Measurements from ENCODE around the gene BAK1. TPM values are rescaled to one million over a fixed set of nuclear protein-coding genes. Genes with fewer than 3 reads are reported as not detected.

BAK1 gene
- 13.2 and 14.6 TPM in 2 replicates for total RNA-seq (2014; rRNA removed; shearing (Covaris generic))
- polyA plus RNA-seq (2014; cell fraction: nucleus; rRNA removed) = 16.7 and 17.7 TPM in 2 replicates

DNA sequence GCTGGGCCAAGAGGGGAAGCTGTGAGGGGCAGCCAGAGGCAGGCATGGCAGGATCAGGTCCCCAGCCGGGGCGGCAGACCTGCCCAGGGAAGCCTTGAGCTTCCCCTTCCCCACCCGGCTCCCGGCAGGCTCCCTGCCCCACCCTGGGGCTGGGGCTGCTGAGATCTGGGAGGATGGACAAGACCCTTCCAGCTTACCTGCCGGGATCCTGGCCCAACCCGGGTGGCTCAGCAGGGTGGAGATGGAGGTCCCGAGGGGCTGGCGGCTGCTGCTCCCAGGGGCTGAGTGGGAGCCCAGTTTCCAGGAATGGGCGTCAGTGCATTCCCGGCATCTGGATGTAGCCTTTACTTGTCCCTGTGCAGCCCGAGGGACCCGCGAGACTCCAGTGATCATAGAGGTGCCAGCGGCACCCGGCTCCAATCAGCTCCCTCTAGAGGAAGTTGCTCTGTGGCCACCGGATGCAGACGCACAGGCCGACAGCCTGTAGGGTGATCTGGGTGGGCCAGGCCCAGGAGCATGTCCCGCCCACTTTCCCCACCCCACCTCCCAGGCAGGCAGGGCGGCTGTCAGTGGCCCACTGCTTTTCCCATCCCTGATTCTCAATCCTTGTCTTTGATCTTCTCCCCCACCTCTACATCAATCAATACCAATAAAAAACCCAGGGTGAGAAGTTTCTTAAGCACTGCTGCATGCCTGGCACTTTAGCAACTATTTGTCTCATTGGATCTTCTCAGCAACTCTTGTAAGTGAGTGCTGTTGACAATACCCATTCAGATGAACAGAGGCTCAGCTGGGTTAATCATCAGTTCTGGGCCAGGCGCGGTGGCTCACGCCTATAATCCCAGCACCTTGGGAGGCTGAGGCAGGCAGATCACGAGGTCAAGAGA is at the start of gene BAK1:
TSS of gene BAK1 (minus strand) at position 449 of the 887 bp plus-strand sequence. CDS start 2,672 bp downstream, outside the sequence.
- peak; percentile 71 for DNase-seq (ENCODE audit: extremely low read depth, low read depth)

DNA sequence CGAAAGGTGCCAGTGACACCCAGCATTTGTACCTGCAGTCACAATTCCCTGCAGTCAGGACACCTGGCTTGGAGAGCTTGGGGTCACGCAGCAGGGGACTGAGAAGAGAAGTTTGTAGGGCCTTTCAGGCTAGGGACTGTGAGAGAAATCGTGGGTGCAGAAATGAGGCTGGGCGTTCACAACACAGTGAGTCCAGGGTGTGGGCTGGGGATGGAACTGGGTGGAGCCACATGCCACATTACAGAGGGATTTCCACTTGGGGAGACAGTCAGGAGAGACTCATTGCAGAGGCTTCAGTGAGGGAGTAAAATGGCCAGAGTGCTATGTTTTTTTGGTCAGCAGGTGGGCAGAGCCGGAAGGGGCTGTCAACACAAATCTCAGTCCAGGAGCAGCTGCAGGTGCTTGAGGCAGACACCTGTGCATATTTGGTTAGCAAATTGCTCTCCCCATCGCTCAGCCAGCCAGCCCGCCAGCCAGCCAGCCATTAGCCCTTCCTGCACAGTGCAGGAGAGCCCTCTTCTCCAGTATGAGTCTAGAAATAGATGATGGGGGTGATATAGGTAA is 48.4 kb upstream of the BAK1 start:
- DNase-seq (ENCODE audit: extremely low read depth, low read depth) = no peak

DNA sequence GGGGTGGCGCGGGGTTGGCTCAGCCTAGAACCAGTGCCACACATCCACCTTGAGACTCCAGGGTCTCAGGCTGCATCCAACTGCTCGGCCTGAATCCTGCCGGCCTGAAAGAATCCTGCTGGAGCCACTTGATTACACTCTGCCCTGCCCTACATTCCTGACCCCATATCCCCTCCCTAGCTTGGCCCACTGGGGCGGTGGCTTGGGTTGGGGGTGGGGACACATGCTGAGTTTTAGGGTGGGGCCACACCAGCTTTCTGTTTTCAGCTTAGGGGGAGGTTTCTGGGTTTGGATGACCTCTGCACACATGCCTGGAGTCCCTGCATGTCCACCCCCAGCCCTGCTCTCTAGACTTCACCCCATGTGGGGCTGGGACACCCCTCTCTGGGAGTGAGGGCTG is 47.8 kb upstream of the BAK1 start:
- DNase-seq (ENCODE audit: extremely low read depth, low read depth) = no peak

DNA sequence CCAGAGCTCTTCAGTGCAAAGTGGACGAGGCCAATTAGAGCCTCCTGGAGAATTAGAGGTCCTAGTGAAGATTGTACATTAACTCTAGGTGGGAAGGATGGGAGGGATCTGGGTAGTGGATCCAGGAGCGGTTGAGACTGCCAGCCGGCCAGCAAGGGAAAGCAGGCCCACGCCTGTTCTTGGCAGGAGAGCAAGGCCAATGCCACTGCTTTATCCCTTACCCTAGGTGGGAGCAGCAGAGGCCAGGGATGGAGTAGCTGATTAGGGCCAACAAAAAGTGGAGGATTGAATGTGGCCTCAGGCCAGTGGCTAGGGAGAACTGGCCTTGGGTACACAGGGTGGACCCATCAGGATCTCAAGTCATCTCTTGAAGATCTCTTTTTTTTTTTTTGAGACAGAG is 44.8 kb upstream of the BAK1 start:
- no peak for DNase-seq (ENCODE audit: extremely low read depth, low read depth)

DNA sequence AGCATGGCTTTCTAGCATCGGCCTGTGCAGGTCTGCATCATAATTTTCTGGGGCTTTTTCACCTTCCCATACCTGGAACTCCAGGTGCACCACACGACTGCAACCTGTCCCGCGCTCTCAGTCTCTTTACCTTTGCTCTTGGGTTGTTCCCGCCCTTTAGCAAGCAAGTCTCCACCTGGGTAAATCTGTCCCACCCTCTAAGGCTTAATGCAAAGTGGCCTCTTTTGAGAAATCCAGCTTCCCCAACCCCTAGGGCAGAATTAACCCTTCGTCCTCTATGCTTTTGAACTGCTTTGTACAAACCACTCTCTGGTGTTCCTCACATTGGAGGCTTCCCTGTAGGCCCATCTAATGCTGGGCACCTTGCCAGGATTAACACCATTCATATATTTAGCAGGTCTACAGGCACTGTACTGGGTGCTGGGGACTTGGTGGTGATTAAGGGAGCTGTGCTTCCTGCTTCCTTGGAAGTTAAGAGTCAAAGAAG is 43.9 kb upstream of the BAK1 start:
- no peak for DNase-seq (ENCODE audit: extremely low read depth, low read depth)

DNA sequence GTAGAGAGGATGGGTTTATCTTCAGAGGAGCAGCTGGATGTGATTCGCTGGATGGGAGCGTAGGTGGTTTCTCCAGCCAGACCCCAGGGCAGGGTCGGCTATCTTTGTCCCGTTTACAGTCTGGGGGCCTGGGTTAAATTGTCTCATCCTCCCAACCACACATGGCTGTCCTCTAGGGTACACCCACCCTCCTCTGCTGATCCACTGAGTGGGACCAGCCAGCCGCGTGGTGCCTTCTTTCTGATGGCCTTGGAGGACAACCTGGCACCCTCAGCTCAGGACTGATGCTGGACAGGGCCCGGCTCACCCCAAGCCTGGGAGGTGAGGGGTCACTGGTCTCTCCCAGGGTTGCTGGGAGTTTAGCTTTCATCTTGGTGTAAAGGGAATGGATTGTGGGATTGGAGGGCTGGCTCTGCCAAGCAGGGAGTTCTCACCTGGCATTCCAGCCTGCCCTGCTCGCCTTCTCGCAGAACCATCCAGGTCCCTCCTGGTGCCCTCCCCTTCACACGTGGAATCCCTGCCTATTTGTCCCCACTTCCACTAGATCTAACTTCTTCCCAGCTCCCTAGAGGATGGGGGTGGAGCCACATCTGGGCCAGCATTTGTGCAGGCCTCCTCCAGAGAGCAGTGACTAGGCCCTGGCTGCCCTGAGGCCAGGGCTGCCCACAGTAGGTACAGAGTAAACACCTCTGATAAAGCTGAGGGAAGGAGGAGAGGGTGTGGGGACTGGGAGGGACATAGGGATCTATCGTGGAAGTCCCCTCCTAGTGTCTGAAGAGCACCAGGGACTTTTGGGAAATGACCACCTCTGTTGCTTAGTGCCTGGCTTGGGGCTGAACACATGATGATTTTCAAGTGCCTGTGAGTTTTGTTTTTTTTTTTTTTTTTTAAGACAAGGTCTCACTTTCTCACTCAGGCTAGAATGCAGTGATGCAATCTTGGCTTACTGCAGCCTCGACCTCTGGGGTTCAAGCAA is 42.7 kb upstream of the BAK1 start:
- DNase-seq (ENCODE audit: extremely low read depth, low read depth) = no peak

DNA sequence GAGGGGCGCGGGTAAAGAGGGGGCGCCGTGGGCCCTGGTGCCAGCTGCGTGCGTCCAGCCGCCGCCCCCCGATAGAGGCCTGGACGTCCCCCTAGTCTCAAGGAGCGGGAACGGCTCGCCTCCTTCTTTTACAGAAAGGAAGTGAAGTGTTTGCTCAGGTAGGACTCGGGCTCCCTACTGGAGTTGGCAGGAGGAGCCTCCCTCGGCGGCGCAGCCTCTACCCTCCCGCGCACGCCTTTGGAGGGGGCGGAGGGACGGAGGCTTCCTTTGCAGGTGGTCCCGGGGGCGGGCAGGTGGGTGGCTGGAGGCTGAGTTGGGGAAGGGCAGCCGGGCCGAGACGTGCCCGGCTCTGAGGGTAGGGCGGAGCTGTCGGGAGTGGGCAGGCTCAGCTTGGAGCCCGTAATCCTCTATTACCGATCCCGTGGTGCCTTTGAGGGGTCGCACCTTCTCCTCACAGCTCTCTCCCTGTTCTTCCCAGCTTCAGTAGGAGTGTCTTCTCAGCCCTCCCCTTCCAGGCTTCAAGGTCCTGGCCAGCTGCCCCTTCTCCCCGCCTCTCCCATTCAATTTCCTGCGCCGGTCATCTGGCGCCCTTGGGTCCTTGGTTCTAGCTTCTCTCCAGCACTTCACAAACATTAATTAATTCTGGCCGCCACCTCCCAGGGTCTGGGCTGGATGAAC is 41.8 kb upstream of the BAK1 start:
- no peak for DNase-seq (ENCODE audit: extremely low read depth, low read depth)

DNA sequence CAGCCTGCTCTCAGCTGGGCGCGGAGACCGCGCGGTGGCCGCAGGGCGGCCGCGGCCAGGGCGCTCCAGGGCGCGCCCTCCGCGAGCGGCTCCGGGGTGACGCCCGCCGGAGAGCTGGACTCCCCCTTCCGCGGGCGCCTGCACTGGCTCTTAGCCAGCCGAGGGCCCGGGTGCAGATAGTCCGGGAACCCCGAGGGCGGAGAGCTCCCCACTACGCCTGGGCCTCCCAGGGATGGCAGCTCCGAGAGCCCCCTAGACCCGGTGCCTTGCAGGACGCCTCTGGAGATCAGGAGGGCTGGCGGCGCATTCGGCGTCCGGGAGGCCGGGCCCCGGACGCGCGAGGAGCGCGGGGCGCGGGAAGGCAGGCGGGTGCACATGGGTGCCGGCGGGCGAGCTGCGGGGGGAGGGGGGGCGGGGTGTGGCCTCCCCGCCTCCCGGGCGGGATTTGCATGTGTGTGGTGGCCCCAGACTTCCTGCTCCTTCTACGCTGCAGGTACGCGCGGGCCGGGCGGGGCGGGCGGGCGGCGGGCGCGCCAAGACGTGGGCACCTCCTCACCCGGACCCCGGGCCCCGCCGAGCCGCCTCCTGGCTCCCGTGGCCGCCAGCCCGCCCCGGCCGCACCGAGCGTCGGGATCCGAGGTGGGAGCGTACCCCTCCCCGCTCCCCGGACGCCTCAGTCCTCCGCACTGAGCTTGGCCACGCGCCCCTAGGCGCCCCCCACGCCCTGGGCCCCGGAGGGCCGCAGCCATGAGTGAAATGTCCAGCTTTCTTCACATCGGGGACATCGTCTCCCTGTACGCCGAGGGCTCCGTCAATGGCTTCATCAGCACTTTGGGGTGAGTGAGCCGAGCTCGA is 41.0 kb upstream of the BAK1 start, which contains the start of gene ITPR3:
TSS of gene ITPR3 (plus strand) at position 467 of the 855 bp plus-strand sequence. CDS start at position 748, 281 bp downstream.
- DNase-seq (ENCODE audit: extremely low read depth, low read depth) = no peak

DNA sequence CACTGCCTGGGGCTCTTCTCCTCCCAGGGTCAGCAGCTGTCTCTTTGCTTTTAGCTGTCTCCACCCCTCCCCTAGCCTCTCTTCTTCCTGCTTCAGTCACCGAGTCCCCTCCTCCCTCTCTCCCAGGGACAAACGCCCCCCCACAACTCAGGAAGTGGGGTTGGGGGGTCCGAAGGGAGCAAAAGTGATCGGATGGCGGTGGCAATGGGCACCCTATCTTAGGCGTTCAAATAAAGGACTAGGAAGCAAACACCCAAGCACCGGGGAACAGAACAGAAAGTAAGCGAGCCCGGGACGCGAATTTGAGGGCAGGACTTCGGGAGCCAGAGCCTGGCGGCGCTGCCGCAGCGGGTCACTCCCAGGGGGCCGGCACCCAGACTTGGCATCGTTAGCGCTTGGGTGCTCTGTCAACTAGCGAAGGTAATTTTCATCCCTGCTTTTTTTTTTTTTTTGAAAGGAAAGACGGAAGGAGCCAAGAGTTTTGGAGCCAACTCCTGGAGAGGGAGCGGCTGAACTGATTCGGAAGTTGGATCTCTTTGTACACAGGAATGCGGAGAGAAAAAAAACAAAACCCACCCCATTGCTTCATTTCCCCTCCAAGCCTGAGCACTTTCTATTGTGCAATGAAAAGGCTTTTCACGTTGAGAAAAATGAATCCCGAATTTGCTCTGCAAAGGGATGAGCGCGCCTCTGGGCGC is 40.2 kb upstream of the BAK1 start:
- DNase-seq (ENCODE audit: extremely low read depth, low read depth) = no peak

DNA sequence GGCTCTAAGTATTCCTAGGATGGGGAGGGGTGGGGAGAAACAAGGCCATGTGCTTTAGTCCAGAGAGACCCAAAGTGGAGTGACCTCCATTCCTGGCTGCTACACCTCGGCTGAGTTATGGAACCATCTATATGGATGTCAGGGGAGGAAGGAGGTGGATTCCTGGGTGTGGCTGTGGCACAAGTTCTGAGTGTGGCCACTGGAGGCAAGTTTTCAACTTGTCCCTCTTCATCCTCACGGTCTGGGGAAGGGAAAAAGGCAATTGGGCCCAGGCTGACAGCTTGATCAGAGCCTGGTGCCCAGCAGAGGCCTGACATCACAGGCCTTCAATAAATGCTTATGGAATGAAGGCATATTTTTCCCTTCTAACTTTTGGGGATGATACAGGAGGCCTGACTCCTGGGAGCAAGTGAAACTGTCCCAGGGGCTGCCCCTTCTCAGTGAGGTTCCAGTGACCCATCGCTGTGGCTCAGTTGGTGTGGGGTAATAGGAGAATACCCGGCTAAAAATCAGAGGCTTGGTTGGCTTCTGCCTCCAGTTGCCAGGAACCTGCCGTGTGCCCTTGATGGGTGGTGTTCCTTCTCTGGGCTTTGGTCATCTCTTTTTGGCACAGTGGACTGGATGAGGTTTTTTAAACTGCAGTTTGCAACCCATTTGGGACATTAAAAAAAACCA is 39.2 kb upstream of the BAK1 start:
- DNase-seq (ENCODE audit: extremely low read depth, low read depth) = no peak

DNA sequence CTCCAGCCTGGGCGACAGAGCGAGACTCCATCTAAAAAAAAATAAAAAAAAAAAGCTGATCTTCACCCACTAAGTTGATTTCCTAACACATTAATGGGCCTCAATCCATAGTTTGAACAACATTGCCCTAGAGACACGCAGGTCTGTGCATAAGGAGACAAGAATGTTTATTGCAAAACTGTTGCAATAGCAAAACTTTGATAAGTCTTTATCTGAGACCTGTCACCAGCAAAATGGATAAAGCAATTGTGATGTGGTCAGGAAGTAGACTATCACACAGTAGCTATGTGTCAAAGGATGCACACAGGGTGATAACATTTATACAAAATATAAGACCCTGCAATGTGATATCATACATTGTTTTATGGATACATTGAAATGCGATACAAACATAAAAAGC is 36.8 kb upstream of the BAK1 start:
- DNase-seq (ENCODE audit: extremely low read depth, low read depth) = no peak

DNA sequence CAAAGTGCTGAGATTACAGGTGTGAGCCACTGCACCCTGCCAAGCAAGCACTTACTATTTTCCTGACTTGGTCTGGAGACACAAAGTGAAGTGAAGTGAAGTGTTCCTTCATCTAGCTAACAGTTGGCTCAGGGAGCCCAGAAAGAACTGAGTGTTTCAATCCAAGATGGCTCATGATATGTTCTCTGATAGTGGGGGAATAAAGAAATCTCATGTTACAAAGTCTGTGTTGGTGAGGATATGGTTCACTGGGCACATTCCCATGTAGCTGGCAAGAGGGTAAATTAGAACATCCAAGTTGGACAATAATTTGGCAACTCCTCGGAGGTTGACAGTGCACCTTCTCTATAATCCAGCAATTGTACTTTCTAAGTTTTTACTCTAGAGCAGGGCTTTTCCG is 36.0 kb upstream of the BAK1 start:
- no peak for DNase-seq (ENCODE audit: extremely low read depth, low read depth)

DNA sequence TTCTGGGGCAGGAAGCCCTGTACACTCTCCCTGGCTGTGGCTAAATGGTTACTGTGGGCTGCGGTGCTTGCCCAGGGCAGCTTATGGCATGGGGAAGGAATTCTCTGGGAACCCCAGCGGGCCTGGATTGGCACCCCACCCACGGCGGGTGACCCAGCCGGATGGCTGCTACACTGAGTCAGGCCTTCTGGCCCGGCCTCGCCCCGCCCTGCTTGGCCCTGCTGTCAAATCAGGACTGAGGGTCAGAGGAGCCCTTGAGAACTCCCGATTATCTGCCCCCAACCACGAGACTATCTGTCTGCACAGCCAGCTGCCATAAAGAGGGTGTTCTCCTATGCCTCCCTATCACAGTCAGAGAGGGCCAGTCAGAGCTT is 33.7 kb upstream of the BAK1 start:
- no peak for DNase-seq (ENCODE audit: extremely low read depth, low read depth)

DNA sequence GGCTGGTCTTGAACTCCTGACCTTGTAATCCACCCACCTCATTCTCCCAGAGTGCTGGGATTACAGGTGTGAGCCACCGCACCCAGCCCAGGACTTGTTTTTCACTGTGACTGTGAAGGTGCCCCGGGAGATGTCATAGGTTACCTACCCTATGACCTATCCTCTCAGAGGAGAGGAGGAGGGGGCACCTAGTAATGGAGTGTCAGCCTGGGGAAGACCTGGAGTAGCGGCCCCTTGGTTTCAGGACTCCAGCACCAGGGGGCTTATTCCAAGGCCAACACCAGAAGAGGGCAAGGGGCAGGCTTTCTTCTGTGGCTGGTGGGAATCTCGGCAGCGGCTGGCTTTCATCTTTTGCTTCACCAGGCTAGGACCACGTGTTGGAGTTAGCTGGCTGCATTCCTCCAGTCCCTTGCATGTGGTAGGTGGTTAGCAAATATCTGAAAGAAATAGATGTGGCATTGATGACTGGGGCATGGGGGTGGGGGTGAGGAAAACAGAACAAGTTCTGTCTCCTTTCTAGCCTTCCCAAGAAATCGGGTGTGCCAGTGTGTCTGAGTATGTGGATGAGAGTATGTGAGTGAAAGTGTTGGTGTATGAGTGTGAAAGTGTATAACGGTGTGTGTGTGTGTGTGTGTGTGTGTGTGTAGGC is 33.2 kb upstream of the BAK1 start:
- DNase-seq (ENCODE audit: extremely low read depth, low read depth) = no peak

DNA sequence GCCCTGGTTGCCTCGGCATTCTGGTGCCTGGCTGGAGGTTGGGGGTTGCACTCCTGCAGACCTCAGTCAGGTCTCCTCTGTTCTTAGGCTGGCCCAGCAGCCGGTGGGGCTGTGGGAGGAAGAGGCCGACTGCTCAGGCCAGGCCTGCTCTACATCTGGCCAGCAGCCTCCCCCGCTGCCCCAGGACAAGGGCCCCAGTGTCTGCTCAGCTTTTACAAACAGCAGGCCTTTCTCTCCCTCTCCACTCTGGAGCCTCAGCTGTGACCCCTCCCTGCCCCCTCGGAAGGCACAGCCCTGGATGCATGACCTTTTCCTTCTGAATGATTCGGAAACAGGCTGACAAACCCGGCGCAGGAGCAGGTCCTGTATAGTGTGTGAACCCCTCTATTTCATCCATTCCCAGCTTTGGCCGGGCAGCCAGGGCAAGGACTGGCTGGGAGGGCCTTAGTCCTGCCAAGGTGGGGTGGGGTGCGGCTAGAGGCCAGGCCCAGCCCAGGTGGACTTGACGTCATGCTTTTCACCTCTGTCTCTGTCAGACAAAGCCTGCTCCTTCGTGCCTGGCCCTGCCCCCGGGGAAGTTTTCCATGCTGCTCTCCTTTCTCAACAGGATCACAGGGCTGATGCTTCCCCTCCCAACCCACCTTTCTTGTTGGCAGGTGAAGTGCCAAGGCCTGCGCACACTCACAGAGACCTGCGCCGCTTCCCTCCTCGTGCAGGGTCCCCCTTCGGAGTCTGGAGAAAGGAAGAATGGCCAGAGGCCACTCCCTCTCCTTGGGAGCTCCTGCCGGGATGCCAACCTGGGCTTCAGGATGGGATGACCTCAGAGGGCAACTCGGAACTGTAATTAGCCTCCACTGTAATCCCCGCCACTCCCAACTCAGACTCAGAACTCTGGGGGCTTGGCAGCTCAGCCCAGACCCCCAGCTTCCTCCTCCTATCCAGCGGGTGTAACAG is 31.0 kb upstream of the BAK1 start:
- DNase-seq (ENCODE audit: extremely low read depth, low read depth) = no peak

DNA sequence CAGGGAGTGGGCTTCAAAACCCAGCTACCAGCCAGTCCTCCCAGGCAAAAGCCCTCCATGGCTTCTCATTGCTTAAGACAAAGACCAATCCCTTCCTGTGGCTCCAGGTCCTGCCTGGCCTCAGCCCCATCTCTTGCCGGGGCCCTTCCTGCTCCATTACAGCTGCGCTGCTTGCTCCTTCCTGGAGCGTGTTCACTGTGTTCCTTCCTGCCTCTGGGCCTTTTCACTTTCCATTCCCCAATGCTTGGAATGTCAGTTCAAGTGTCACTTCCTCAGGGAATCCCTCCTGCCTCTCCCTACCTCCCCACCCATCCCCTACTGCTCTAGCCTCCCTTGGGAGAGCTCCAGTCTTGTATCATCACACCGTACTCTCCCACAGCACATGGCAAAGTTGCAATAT is 30.0 kb upstream of the BAK1 start:
- DNase-seq (ENCODE audit: extremely low read depth, low read depth) = no peak

All from NCI-H460 (cell line).